HL-60 (cell line): ENCODE results near the gene PRKCE.

ENCODE experiments used
- DNase-seq, 2 experiments: peaks; one replicate each; pipeline ENCODE4 v3.0.0-alpha.2; 2010 to 2020; ENCODE audit warnings: low read depth in 1 of 2, low spot score in 1 of 2
- H3K27ac ChIP-seq: fragments of 250-450 bp; sonication (Bioruptor Pico); replicated peaks from 2 replicates; pipeline ENCODE4 v1.5.1; 2020; ENCODE audit warnings: mild to moderate bottlenecking, moderate library complexity
- H3K27me3 ChIP-seq: fragments of 250-450 bp; sonication (Bioruptor Pico); 2 replicates; pipeline ENCODE4 v1.5.1; 2021; ENCODE audit warnings: mild to moderate bottlenecking, moderate library complexity; ENCODE audit not compliant: insufficient read depth, poor library complexity, severe bottlenecking
- H3K4me3 ChIP-seq: replicated peaks from 2 replicates; pipeline ENCODE4 v1.5.1; 2011; ENCODE audit warnings: mild to moderate bottlenecking, control low read depth, low read length; ENCODE audit not compliant: insufficient read depth
- GABPA ChIP-seq: IDR thresholded peaks from 2 replicates; pipeline ENCODE4 v1.6.1; 2012; ENCODE audit warnings: low read depth
- POLR2AphosphoS5 ChIP-seq: IDR thresholded peaks from 2 replicates; pipeline ENCODE4 v1.6.1; 2012; ENCODE audit warnings: low read depth
- REST ChIP-seq: IDR thresholded peaks from 2 replicates; pipeline ENCODE4 v1.6.1; 2012; ENCODE audit warnings: low read depth; ENCODE audit not compliant: insufficient replicate concordance
- SPI1 ChIP-seq: IDR thresholded peaks from 2 replicates; pipeline ENCODE4 v1.6.1; 2012; ENCODE audit warnings: low read depth, mild to moderate bottlenecking, borderline replicate concordance
- TF ChIP-seq, protein P1 (sequence below): IDR thresholded peaks from one replicate; pipeline ENCODE4 v1.5.1; 2011; ENCODE audit warnings: low read length, control low read depth, inconsistent platforms; ENCODE audit not compliant: insufficient read depth

PRKCE gene

GRCh38 chr2:45687964-45688363, 36.5 kb downstream of the PRKCE start:
- DNase-seq = no peak
- peaks cover 2% of the 10 kb centered on the region for H3K27me3 ChIP-seq
- TF ChIP-seq REST = no peak
- no peak for TF ChIP-seq GABPA
- no peak for TF ChIP-seq SPI1
- TF ChIP-seq, protein P1, sequence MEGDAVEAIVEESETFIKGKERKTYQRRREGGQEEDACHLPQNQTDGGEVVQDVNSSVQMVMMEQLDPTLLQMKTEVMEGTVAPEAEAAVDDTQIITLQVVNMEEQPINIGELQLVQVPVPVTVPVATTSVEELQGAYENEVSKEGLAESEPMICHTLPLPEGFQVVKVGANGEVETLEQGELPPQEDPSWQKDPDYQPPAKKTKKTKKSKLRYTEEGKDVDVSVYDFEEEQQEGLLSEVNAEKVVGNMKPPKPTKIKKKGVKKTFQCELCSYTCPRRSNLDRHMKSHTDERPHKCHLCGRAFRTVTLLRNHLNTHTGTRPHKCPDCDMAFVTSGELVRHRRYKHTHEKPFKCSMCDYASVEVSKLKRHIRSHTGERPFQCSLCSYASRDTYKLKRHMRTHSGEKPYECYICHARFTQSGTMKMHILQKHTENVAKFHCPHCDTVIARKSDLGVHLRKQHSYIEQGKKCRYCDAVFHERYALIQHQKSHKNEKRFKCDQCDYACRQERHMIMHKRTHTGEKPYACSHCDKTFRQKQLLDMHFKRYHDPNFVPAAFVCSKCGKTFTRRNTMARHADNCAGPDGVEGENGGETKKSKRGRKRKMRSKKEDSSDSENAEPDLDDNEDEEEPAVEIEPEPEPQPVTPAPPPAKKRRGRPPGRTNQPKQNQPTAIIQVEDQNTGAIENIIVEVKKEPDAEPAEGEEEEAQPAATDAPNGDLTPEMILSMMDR = no peak
- TF ChIP-seq POLR2AphosphoS5 = no peak
- no peak overlapping the region for H3K4me3 ChIP-seq
- no peak overlapping the region for H3K27ac ChIP-seq

DNA sequence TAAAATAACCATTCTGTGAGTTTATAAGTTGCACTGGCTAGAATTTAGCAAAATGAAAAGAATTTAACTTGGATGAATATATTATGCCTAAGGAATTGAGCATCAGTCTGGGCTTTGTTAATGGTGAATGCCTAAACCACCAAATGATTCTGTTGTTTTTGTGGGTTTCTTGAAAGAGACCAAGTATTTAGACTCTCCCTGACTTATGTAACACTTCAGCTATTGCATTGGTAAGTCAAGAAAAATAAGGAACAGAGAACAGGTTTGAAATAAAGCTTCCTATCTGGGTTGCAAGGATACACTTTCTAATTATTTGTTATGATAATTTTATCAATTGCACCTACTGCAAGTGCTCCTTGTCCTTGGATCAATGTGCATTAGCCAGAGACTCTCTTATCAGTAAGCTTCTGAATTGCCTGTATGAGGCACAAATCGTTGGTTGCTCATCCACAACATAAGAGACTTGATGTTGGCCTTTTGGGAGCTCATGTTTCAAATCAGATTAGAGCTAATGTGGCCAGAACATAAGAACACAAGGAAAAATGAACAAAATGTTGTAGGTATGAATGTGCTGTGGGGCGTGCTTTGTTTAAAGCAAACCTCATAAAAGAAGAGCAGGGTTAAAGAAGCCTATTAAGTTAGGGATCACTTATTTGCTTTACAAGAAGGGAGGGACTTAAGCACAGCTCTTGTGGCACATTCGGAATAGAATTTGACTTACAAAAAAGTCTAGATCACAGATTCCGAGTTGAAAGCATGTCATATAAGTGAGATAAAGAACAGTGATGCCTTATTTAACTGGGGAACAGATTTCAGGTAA, 37.2 kb downstream of the PRKCE start:
- TF ChIP-seq SPI1 (peak; percentile 46; the same call in 1 of the 2 replicates), REST (no peak)
- DNase-seq = no peak
- no peak overlapping the region for H3K4me3 ChIP-seq
- peaks cover 2% of the 10 kb centered on the region for H3K27me3 ChIP-seq
- H3K27ac ChIP-seq = no peak overlapping the region

DNA sequence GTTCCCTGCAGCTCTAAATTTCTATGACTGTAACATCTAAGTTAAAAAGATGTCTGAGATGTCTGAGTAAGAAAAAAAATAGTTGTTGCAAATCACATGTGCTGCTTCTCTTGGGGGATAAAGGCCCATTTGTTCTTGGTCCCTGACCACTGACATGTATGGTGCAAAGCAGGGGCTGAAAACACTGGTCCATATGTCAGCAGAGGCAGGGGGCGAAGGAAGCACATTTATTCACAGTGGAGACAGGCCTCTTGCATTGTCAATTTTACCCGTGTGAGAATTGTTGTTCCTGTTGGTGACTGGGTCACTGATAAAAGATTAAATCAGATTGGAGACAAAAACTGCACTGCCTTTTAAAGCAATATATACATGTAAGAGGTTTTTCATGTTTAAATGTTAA, 38.8 kb downstream of the PRKCE start:
- Histone ChIP-seq H3K4me3 (no peak overlapping the region), H3K27me3 (peaks cover 2% of the 10 kb centered on the region), H3K27ac (no peak overlapping the region)
- TF ChIP-seq, protein P1 = no peak
- TF ChIP-seq POLR2AphosphoS5 = no peak
- DNase-seq = no peak

- no peak overlapping the region for H3K4me3 ChIP-seq
- TF ChIP-seq, protein P1 = no peak
- no peak overlapping the region for H3K27ac ChIP-seq
- no peak for DNase-seq
- no peaks in the 10 kb centered on the region for H3K27me3 ChIP-seq
These were observed 39.9 kb downstream of the PRKCE start for GRCh38 chr2:45691171-45691999.
